Ascending aorta (tissue), 2 donors: Measurements from ENCODE around the gene CAPN15. TPM values are rescaled to one million over a fixed set of nuclear protein-coding genes. Genes with fewer than 3 reads are reported as not detected.

Source experiments
- DNase-seq, 2 donors: peaks; one replicate each; pipeline ENCODE4 v3.0.0-alpha.2; 2019; ENCODE audit warnings: low spot score in 2 of 2
- H3K27ac ChIP-seq, 2 donors: fragments of 200-600 bp; sonication (generic); one replicate each; pipeline ENCODE4 v1.5.1; 2016 to 2017; ENCODE audit warnings: mild to moderate bottlenecking in 1 of 2
- H3K27me3 ChIP-seq: fragments of 200-600 bp; sonication (generic); one replicate; pipeline ENCODE4 v1.5.1; 2017
- H3K36me3 ChIP-seq, 2 donors: fragments of 200-600 bp; sonication (generic); one replicate each; pipeline ENCODE4 v1.5.1; 2016
- H3K4me1 ChIP-seq, 2 donors: fragments of 200-600 bp; sonication (generic); one replicate each; pipeline ENCODE4 v1.5.1; 2016 to 2017; ENCODE audit warnings: mild to moderate bottlenecking in 1 of 2
- H3K4me3 ChIP-seq, 2 donors: fragments of 200-600 bp; sonication (generic); one replicate each; pipeline ENCODE4 v1.5.1; 2016 to 2017; ENCODE audit warnings: mild to moderate bottlenecking in 1 of 2
- H3K9me3 ChIP-seq, 2 donors: fragments of 200-600 bp; sonication (generic); one replicate each; pipeline ENCODE4 v1.5.1; 2016
- intact Hi-C: fragments of 100-400 bp; cut with DNase I; formaldehyde crosslinking; loops from one replicate; pipeline ENCODE4 v1.15.1; 2023
- total RNA-seq: library from RNA; depleted of rRNA; stranded (reverse); fragments of >200 nt; gene quantifications from one replicate; pipeline ENCODE4 v1.1.0, GENCODE V29; 2016
- TF ChIP-seq, protein P1 (sequence below), 3 experiments: fragments of 200-600 bp in 2 of 3; fragments of 450-650 bp in 1 of 3; sonication (generic) in 2 of 3; IDR thresholded peaks; one replicate each; pipeline ENCODE4 v1.5.1; 2016 to 2019; ENCODE audit warnings: antibody characterized with exemption in 3 of 3, mild to moderate bottlenecking in 1 of 3, moderate library complexity in 1 of 3

Gene CAPN15
- total RNA-seq, 1 donor from 2014 or later, result 249 TPM

DNA sequence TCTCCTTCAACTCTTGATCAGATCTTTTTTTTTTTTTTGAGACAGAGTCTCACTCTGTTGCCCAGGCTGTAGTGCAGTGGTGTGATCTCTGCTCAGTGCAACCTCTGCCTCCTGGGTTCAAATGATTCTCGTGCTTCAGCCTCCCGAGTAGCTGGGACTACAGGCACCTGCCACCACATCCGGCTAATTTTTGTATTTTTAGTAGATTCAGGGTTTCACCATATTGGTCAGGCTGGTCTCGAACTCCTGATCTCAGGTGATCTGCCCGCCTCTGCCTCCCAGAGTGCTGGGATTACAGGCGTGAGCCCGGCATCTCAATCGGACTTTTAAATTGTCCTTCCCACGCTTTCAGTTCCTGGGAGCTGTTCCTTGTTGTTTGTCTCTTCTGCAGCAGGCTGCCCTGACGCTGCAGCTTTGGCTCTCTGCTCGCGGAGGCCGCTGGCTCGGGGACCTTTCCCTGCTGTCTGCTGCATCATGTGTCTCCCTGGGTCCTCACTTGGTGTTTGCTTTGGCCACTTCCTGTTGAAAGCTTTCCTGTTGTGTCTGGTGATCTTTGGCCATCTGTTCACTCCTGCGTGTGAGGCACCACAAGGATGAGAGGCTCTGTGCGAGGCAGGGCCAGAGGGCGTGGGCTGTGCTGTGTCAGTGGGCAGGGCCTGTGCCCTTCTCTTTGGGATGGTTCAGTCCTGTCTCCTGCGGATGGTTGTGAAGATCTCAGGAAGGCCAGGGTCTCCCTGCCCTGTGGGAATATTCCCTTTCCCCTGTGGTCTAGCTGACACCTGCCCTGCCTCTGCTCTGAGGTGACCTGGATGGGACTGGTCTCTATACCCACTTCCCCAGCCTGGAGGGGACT lies 18.4 kb upstream of the CAPN15 start:
- DNase-seq, result no peak

DNA sequence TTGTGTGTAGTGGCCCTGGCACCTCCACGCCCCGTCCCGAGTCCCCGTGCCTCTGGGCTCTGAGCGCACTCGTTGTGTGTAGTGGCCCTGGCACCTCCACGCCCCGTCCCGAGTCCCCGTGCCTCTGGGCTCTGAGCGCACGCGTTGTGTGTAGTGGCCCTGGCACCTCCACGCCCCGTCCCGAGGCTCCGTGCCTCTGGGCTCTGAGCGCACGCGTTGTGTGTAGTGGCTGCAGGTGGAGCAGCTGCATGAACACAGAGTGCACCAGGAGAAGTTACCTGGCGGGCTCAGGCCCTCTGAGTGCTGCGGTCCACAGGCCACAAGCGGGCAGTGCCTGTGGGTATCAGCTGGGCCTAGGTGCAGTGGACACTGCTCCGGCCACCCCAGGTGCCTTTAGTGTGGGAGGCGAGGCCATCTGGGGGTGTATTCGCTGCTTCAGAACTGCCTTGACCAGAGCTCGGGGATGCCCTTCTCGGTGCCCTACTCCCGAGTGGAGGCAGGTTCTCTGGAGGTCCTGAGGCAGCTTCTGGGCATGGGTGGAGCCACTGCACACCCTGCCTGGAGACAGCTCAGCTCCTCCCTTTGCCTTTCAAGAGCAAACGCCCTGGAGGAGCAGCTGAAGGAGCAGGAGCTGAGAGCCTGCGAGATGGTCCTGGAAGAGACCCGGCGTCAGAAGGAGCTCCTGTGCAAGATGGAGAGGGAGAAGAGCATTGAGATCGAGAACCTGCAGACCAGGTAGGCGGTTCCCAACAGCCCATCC lies 17.3 kb upstream of the CAPN15 start:
- H3K27ac ChIP-seq, result no peak overlapping the region
- no peaks in the 10 kb centered on the region for H3K27me3 ChIP-seq
- no peaks in the 10 kb centered on the region for H3K4me1 ChIP-seq
- no peak overlapping the region for H3K4me3 ChIP-seq
- TF ChIP-seq, protein P1, sequence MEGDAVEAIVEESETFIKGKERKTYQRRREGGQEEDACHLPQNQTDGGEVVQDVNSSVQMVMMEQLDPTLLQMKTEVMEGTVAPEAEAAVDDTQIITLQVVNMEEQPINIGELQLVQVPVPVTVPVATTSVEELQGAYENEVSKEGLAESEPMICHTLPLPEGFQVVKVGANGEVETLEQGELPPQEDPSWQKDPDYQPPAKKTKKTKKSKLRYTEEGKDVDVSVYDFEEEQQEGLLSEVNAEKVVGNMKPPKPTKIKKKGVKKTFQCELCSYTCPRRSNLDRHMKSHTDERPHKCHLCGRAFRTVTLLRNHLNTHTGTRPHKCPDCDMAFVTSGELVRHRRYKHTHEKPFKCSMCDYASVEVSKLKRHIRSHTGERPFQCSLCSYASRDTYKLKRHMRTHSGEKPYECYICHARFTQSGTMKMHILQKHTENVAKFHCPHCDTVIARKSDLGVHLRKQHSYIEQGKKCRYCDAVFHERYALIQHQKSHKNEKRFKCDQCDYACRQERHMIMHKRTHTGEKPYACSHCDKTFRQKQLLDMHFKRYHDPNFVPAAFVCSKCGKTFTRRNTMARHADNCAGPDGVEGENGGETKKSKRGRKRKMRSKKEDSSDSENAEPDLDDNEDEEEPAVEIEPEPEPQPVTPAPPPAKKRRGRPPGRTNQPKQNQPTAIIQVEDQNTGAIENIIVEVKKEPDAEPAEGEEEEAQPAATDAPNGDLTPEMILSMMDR (IDR thresholded peaks at IDR 0.05), result no peak
- H3K36me3 ChIP-seq, result peaks cover 11 to 27% of the 10 kb centered on the region in 2 donors
- intact Hi-C loops, result no loop called here
- no peak for DNase-seq
- H3K9me3 ChIP-seq, result no peaks in the 10 kb centered on the region

More for the DNA sequence above, 18.4 kb upstream of the CAPN15 start:
- no peak overlapping the region for H3K4me3 ChIP-seq
- intact Hi-C loops, result no loop called here
- no peak overlapping the region for H3K27ac ChIP-seq
- H3K4me1 ChIP-seq, result no peaks in the 10 kb centered on the region
- no peaks in the 10 kb centered on the region for H3K27me3 ChIP-seq
- TF ChIP-seq, protein P1 (IDR thresholded peaks at IDR 0.05), result no peak
- no peaks in the 10 kb centered on the region for H3K9me3 ChIP-seq
- H3K36me3 ChIP-seq, result peaks cover 11 to 31% of the 10 kb centered on the region in 2 donors

DNA sequence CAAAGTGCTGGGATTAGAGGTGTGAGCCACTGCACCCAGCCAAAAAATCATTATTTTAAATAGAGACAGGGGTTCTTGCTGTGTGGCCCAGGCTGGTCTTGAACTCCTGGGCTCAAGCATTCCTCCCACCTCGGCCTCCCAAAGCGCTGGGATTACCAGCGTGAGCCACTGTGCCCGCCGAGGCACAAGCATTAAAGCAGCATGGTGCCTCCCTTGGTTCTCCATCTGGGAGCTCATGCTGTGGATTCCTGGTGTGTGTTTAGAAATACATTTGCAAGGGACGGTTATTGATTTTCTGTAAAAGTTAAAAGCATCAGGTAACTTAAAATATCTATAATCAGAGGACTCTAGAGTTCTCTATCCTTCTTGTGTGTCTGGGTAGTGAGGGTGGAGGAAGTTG lies 14.7 kb upstream of the CAPN15 start:
- no peaks in the 10 kb centered on the region for H3K9me3 ChIP-seq
- intact Hi-C loops, result no loop called here
- H3K4me1 ChIP-seq, result no peaks in the 10 kb centered on the region
- H3K27ac ChIP-seq, result no peak overlapping the region
- DNase-seq, result no peak
- no peaks in the 10 kb centered on the region for H3K27me3 ChIP-seq
- peaks cover 13 to 28% of the 10 kb centered on the region in 2 donors for H3K36me3 ChIP-seq
- H3K4me3 ChIP-seq, result no peak overlapping the region
- TF ChIP-seq, protein P1 (IDR thresholded peaks at IDR 0.05), result no peak

DNA sequence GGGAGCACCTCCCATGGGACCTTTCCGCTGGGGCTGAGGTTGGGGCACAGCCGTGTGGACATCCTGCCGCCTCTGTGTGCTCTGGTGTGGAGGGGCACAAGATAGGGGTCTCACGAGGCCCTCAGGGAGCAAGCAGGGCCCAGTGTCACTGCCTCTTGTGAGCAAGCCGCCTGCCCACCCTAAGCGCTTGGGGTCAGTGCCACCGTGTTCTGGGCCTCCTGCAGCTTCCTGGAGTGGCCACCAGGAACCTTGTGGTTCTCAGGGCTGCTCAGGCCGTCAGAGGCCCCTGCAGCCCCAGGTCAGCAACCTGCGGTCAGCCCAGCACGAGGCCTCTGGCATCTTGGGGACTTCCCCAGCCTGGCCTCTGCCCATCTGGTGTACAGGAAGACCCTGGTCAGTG lies 13.6 kb upstream of the CAPN15 start:
- Histone ChIP-seq H3K27me3 (no peaks in the 10 kb centered on the region), H3K9me3 (no peaks in the 10 kb centered on the region), H3K27ac (no peak overlapping the region), H3K36me3 (peaks cover 15 to 31% of the 10 kb centered on the region in 2 donors), H3K4me1 (no peaks in the 10 kb centered on the region), H3K4me3 (no peak overlapping the region)
- no peak for DNase-seq
- TF ChIP-seq, protein P1 (IDR thresholded peaks at IDR 0.05), result no peak
- intact Hi-C loops, result no loop called here

DNA sequence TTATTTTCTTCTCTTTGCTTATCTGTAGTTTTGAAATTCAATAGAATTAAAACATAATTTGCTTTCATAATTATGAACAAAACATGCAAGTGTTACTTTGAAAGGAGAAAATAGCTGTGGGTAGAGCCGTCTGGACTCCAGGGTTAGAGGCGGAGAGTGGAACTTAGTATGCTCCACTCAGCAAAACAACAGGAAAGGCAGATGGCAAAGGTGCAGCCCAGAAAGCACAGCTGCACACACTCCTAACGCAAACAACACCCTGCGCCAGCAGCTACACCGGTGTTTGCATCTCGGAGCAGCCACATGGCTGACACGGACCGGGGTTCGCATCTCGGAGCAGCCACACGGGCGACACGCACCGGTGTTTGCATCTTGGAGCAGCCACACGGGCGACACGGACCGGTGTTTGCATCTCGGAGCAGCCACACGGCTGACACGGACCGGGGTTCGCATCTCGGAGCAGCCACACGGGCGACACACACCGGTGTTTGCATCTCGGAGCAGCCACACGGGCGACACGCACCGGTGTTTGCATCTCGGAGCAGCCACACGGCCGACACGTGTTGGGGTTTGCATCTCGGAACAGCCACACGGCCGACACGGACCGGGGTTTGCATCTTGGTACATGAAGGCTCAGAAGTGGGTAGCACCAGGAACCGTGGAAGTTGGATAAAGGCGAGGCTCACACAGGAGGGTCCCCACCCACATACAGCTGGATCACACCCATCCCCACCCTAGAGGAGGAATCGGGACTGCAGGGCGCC lies 12.2 kb upstream of the CAPN15 start:
- TF ChIP-seq, protein P1 (IDR thresholded peaks at IDR 0.05), result no peak
- no peak for DNase-seq
- Histone ChIP-seq H3K9me3 (no peaks in the 10 kb centered on the region), H3K4me3 (no peak overlapping the region), H3K27me3 (no peaks in the 10 kb centered on the region), H3K27ac (no peak overlapping the region), H3K4me1 (no peaks in the 10 kb centered on the region), H3K36me3 (peaks cover 29 to 41% of the 10 kb centered on the region in 2 donors)
- intact Hi-C loops, result no loop called here
